HepG2 (cell line): ENCODE results near the gene TMEM223. TPM values are rescaled to one million over a fixed set of nuclear protein-coding genes. Genes with fewer than 3 reads are reported as not detected.
A peak's percentile ranks its signal among the peaks of the same experiment; 100 is the strongest.

Experiments
- BHLHE40 ChIP-seq: IDR thresholded peaks from 2 replicates; pipeline ENCODE4 v1.6.1; 2011; ENCODE audit warnings: low read length, improper control_type of control experiment
- CBX2 ChIP-seq, 2 experiments: fragments of 200-600 bp in 1 of 2; sonication (generic); formaldehyde crosslinking in 1 of 2; IDR thresholded peaks; 2 replicates each; pipeline versions ENCODE4 v1.7.0 to v1.8.1; 2018 to 2022; ENCODE audit warnings: low read depth in 2 of 2, low read length in 1 of 2, mild to moderate bottlenecking in 1 of 2, missing genetic modification reagents in 1 of 2
- CBX5 ChIP-seq: sonication (generic); formaldehyde crosslinking; IDR thresholded peaks from 2 replicates; pipeline ENCODE4 v1.4.0; 2020; ENCODE audit warnings: missing genetic modification reagents, borderline replicate concordance
- CEBPG ChIP-seq: IDR thresholded peaks from 2 replicates; pipeline ENCODE4 v1.6.1; 2016
- HES4 ChIP-seq: sonication (generic); formaldehyde crosslinking; IDR thresholded peaks from 2 replicates; pipeline ENCODE4 v1.9.0; 2021; ENCODE audit warnings: mild to moderate bottlenecking, missing genetic modification reagents, borderline replicate concordance
- KDM5A ChIP-seq: fragments of 200-600 bp; sonication (generic); IDR thresholded peaks from 2 replicates; pipeline ENCODE4 v1.7.0; 2018; ENCODE audit warnings: antibody characterized with exemption, mild to moderate bottlenecking, low read length, borderline replicate concordance
- KDM5B ChIP-seq: sonication (generic); formaldehyde crosslinking; IDR thresholded peaks from 2 replicates; pipeline ENCODE4 v1.4.0; 2020; ENCODE audit warnings: missing genetic modification reagents, mild to moderate bottlenecking, borderline replicate concordance
- NFAT5 ChIP-seq: sonication (generic); formaldehyde crosslinking; IDR thresholded peaks from 2 replicates; pipeline ENCODE4 v1.4.0; 2020; ENCODE audit warnings: missing genetic modification reagents
- PLSCR1 ChIP-seq: sonication (generic); formaldehyde crosslinking; IDR thresholded peaks from 2 replicates; pipeline ENCODE4 v1.5.0; 2020; ENCODE audit warnings: missing genetic modification reagents, mild to moderate bottlenecking, borderline replicate concordance
- POLR2AphosphoS2 ChIP-seq: IDR thresholded peaks from 2 replicates; pipeline ENCODE4 v1.6.1; 2011; ENCODE audit warnings: low read depth, low read length, improper control_type of control experiment
- SUZ12 ChIP-seq: fragments of 150-350 bp; IDR thresholded peaks from 2 replicates; pipeline ENCODE4 v1.6.1; 2014; ENCODE audit warnings: low read depth, low read length
- ZBTB1 ChIP-seq: sonication (generic); formaldehyde crosslinking; IDR thresholded peaks from 2 replicates; pipeline ENCODE4 v1.4.0; 2020; ENCODE audit warnings: missing genetic modification reagents, borderline replicate concordance
- ZBTB21 ChIP-seq: sonication (generic); formaldehyde crosslinking; IDR thresholded peaks from 2 replicates; pipeline ENCODE4 v1.4.0; 2020; ENCODE audit warnings: missing genetic modification reagents
- ZNF12 ChIP-seq: sonication (generic); formaldehyde crosslinking; IDR thresholded peaks from 2 replicates; pipeline ENCODE4 v1.5.0; 2020; ENCODE audit warnings: missing genetic modification reagents
- ZNF180 ChIP-seq: sonication (generic); formaldehyde crosslinking; IDR thresholded peaks from 2 replicates; pipeline ENCODE4 v1.4.0; 2020; ENCODE audit warnings: low read depth, missing genetic modification reagents, borderline replicate concordance
- ZNF333 ChIP-seq: sonication (generic); formaldehyde crosslinking; IDR thresholded peaks from 2 replicates; pipeline ENCODE4 v1.4.0; 2020; ENCODE audit warnings: mild to moderate bottlenecking, missing genetic modification reagents, borderline replicate concordance
- ZNF441 ChIP-seq: sonication (generic); formaldehyde crosslinking; IDR thresholded peaks from 2 replicates; pipeline ENCODE4 v1.7.0; 2021; ENCODE audit warnings: missing genetic modification reagents, borderline replicate concordance
- ZNF512 ChIP-seq: sonication (generic); formaldehyde crosslinking; IDR thresholded peaks from 2 replicates; pipeline ENCODE4 v1.4.0; 2020; ENCODE audit warnings: mild to moderate bottlenecking, missing genetic modification reagents
- ZNF678 ChIP-seq: sonication (generic); formaldehyde crosslinking; IDR thresholded peaks from 2 replicates; pipeline ENCODE4 v1.4.0; 2020; ENCODE audit warnings: mild to moderate bottlenecking, missing genetic modification reagents
- ZNF709 ChIP-seq: sonication (generic); formaldehyde crosslinking; IDR thresholded peaks from 2 replicates; pipeline ENCODE4 v1.5.0; 2020; ENCODE audit warnings: mild to moderate bottlenecking, missing genetic modification reagents
- ZZZ3 ChIP-seq: sonication (generic); formaldehyde crosslinking; IDR thresholded peaks from 2 replicates; pipeline ENCODE4 v1.4.0; 2020; ENCODE audit warnings: missing genetic modification reagents, mild to moderate bottlenecking, borderline replicate concordance
- polyA plus RNA-seq, 8 experiments: library from polyadenylated mRNA; depleted of rRNA in 3 of 8; stranded (reverse) in 7 of 8; unstranded in 1 of 8; fragments of >200 nt; fragmentation: Illumina TruSeq in 4 of 8; extraction: Trizol in 4 of 8; gene quantifications; 2 replicates each; pipeline versions ENCODE4 v1.2.1 to v1.2.3, GENCODE V29; 2011 to 2016; ENCODE audit warnings: low read depth in 4 of 8, missing spikeins in 1 of 8, mixed read lengths in 1 of 8; ENCODE audit not compliant: insufficient read depth in 1 of 8
- total RNA-seq, 5 experiments: library from RNA; depleted of rRNA; stranded (reverse); fragments of >200 nt; fragmentation: Illumina TruSeq; extraction: Trizol; gene quantifications; 2 replicates each; pipeline ENCODE4 v1.2.3, GENCODE V29; 2016; ENCODE audit warnings: low read depth in 1 of 5

TMEM223 gene
- total and polyA plus RNA-seq, 2 of the 13 experiments (the other 11 are each of a cell fraction or from before 2014, with no cell fraction given): 19.5 to 24.9 TPM

GRCh38 chr11:62839050-62839945, 47.5 kb upstream of the TMEM223 start, which contains the start of gene WDR74 (continued):
- TF ChIP-seq NFAT5 (CRISPR knock-in tag) (0 out of 2 replicates have a peak, but pooled peaks have one; percentile 75), KDM5A (peak; percentile 96), SUZ12 (no peak), ZBTB21 (CRISPR knock-in tag) (peak; percentile 47; the same call in 1 of the 2 replicates), ZZZ3 (CRISPR knock-in tag) (peak; percentile 87), ZNF441 (CRISPR knock-in tag) (no peak), ZNF333 (CRISPR knock-in tag) (peak; percentile 69), HES4 (0 out of 2 replicates have a peak, but pooled peaks have one; percentile 68), ZNF512 (CRISPR knock-in tag) (no peak), CBX2 (IDR thresholded peaks at IDR 0.05; ENCODE audit: low read depth, low read length) (no peak), CBX2 (CRISPR knock-in tag; IDR thresholded peaks at IDR 0.05; ENCODE audit: low read depth) (no peak), ZNF709 (CRISPR knock-in tag) (peak; percentile 26; the same call in 1 of the 2 replicates), CBX5 (CRISPR knock-in tag) (peak; percentile 74; the same call in 1 of the 2 replicates), ZBTB1 (CRISPR knock-in tag) (no peak), BHLHE40 (no peak), POLR2AphosphoS2 (no peak), ZNF180 (CRISPR knock-in tag) (no peak), ZNF678 (CRISPR knock-in tag) (0 out of 2 replicates have a peak, but pooled peaks have one; percentile 79), PLSCR1 (no peak), CEBPG (CRISPR knock-in tag) (peak; percentile 46; the same call in 1 of the 2 replicates), ZNF12 (CRISPR knock-in tag) (peak; percentile 51; the same call in 1 of the 2 replicates), KDM5B (no peak; the same call in 1 of the 2 replicates)
